NCI-H2196 (cell line): ENCODE results near the gene HBD.

Source experiments
- DNase-seq: peaks from one replicate; lab custom pipeline; 2025; ENCODE audit not compliant: unreplicated experiment; lab: John Stamatoyannopoulos, UW

Gene HBD

DNA sequence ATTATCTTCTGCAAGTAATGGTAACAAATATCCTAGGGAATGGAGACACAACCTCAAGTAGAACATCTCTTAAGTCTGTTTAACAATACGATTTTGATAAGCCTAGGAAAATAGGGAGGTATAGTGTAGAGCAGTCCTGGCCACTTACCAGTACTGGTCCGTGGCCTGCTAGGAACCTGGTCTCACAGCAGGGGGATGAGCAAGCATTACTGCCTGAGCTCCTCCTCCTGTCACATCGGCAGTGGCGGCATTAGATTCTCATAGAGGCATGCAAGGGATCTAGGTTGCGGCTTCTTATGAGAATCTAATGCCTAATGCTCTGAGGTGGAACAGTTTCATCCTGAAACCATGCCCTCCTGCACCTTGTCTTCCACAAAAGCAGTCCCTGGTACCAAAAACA is 38.2 kb downstream of the HBD start:
- DNase-seq, result no peak

GRCh38 chr11:5192738-5193137 is 41.5 kb downstream of the HBD start:
- DNase-seq, result no peak

DNA sequence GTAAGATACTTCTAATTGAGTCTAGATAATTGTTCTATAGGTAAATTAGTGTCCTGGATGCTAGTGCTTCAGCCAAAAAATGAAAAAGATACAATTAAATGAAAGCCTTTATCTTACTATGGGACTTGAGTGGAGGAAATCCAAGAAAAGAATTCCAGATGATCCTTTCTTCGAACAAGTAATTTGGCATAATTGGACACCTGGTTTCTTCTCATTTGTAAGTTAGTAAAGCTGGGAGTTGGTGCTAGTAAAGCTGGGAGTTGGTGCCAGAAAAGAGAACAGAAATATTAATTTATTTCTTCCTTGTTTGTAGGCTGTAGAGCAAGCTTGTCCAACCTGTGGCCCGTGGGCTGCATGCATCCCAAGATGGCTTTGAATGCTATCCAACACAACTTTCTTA is 46.1 kb downstream of the HBD start:
- DNase-seq, result no peak
